ENCODE measurements around the gene IGF1R.

Gene IGF1R

DNA sequence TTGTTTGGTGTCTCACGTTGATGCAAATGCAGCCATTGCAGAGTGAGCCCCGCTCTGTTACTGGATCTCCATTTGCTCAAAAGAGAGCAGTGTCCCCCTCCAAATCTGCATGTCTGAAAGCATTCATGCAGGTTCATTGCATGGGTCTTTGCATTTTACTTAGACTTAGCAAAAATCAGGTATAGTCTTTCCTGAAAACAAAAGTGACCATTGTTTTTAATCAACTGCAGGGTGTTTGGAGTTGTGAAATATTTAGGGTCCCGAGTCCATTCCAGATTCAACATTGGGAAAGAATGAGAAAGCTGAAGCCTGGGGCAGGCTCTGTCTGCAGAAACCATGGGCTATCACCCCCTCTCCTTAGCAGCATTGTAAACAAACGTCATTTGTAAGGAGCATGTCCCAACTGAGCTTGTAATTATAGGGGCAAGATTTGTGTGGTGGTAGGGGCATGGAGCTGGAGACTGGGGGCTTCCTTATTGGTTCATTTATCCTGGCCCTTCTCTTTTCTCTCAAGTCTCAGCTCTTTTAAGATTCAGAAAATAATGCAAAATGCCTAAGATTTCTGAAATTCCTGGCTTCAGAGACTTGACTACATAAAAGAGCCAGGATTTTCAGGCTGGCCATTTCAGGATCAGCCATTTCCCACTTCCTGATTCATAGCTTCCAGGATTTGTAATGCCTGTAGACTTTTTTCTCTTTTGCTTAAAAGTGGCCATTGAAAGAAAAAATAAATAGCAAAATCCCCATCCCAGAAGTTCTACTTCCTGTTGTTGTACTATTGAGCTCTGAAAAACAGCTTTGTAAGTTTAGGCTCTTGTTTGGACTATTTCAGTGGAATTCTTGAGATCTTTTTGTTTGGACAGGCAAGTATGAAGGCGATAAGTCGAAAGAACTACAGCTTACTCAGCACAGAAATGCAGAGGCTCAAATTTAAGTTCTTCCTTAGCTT lies 23.0 kb downstream of the IGF1R start:
- DNase-seq (ENCODE audit: low read depth in 2 of 2), result no peak

- no peak for DNase-seq (ENCODE audit: low read depth in 2 of 2)
Observed at GRCh38 chr15:98673133-98673532, 24.8 kb downstream of the IGF1R start.

- DNase-seq (ENCODE audit: low read depth in 2 of 2), result no peak
Observed at GRCh38 chr15:98674336-98674735, 26.0 kb downstream of the IGF1R start.

GRCh38 chr15:98676586-98677270 lies 28.4 kb downstream of the IGF1R start:
- DNase-seq (ENCODE audit: low read depth in 2 of 2), result no peak

GRCh38 chr15:98677345-98678059 lies 29.2 kb downstream of the IGF1R start:
- no peak for DNase-seq (ENCODE audit: low read depth in 2 of 2)

DNA sequence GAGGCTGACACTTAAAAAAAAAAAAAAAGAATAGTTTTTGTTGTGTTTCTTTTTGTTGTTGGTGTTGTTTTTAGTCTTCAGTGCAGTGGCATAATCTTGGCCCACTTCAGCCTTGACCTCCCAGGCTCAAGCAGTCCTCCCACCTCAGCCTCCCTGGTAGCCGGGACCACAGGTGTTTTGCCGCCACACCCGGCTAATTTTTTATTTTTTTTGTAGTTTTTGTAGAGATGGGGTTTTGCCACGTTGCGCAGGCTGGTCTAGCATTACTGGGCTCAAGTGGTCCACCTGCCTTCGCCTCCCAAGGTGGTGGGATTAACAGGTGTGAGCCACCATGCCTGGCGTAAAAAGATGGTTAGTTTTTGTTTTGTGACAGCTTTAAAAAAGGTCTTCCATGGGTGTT lies 30.1 kb downstream of the IGF1R start:
- no peak for DNase-seq (ENCODE audit: low read depth in 2 of 2)

DNA sequence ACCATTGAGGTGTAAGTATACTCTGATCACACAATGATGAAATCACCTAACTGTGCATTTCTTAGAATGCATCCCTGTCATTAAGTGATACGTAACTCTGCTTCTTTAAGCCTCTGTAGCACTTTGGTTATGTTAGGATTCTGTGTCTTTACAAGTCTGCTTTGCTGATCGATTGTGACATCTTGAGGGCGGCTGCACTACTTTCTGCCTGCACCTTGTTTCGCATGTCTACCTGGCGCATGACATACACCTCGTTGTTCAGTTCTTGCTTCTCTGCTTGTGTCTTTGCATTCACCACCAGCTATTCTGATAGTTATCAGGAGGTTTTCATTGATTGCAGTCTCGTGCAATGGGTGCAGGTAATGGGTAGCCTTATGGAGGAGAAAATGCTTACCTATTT lies 32.7 kb downstream of the IGF1R start:
- no peak for DNase-seq (ENCODE audit: low read depth in 2 of 2)

GRCh38 chr15:98682992-98683701 lies 34.8 kb downstream of the IGF1R start:
- no peak for DNase-seq (ENCODE audit: low read depth in 2 of 2)

- DNase-seq (ENCODE audit: low read depth in 2 of 2), result no peak
Observed at GRCh38 chr15:98683831-98684230, 35.5 kb downstream of the IGF1R start.

- no peak for DNase-seq (ENCODE audit: low read depth in 2 of 2)
Observed at GRCh38 chr15:98684436-98684835, 36.1 kb downstream of the IGF1R start.

GRCh38 chr15:98684995-98685525 lies 36.7 kb downstream of the IGF1R start:
- DNase-seq (ENCODE audit: low read depth in 2 of 2), result no peak

- DNase-seq (ENCODE audit: low read depth in 2 of 2), result no peak
Observed at GRCh38 chr15:98686983-98687382, 38.6 kb downstream of the IGF1R start.

GRCh38 chr15:98689431-98689861 lies 41.1 kb downstream of the IGF1R start:
- DNase-seq (ENCODE audit: low read depth in 2 of 2), result no peak

GRCh38 chr15:98690272-98690950 lies 42.1 kb downstream of the IGF1R start:
- no peak for DNase-seq (ENCODE audit: low read depth in 2 of 2)

DNA sequence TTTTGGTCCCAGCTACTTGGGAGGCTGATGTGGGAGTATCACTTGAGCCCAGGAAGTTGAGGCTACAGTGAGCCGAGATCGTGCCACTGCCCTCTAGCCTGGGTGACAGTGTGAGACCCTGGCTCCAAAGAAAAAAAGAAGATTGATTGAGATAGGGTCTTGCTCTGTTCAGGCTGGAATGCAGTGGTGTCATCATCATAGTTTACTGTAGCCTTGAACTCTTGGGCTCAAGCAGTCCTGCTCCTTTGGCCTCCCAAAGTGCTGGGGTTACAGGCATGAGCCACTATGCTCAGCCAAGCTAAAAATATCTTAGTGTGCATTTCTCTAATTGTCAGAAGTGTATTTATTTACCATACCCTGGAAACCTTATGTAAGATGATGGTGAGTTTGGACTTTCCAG lies 43.9 kb downstream of the IGF1R start:
- DNase-seq (ENCODE audit: low read depth in 2 of 2), result no peak

DNA sequence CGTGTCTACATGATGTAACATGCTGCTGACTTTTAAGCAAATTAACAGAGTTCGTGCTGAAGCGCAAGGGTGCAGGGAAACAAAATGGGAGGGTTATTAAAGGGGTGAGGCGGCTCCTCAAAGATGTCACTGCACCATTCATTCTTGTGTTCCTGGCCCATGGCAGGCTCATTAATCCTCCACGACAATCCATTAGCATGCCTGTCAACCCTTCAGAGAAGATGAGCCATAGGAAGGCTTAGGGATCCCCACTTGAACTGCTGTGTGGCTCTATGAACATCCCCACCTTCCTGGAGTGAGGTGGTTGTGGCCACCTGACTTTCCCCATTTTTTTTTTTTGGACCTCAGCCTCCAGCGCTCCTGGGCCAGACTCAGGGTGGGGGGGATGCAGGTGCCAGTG lies 45.8 kb downstream of the IGF1R start:
- DNase-seq (ENCODE audit: low read depth in 2 of 2), result no peak

DNA sequence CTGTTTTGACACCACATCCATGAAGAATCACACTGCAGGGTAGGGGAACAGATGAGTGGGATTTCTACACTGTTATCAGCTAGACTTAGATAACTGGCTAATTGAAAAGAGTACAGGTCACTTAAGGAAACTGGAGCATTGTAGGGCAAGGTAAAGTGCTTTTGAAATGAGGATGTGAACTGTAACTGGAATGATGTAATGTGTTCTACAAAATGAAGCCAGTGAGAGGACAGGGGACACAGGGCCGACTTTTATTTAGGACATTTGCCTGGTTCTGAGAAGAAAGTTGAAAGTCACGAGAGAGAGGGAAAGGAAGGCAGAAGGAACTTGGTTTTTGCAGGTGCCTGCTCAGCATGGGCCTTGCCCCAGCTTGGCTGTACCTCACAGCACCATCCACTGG lies 50.5 kb downstream of the IGF1R start:
- DNase-seq (ENCODE audit: low read depth in 2 of 2), result no peak

GRCh38 chr15:98699591-98700424 lies 51.5 kb downstream of the IGF1R start:
- DNase-seq (ENCODE audit: low read depth in 2 of 2), result no peak

GRCh38 chr15:98700519-98700918 lies 52.2 kb downstream of the IGF1R start:
- DNase-seq (ENCODE audit: low read depth in 2 of 2), result no peak

DNA sequence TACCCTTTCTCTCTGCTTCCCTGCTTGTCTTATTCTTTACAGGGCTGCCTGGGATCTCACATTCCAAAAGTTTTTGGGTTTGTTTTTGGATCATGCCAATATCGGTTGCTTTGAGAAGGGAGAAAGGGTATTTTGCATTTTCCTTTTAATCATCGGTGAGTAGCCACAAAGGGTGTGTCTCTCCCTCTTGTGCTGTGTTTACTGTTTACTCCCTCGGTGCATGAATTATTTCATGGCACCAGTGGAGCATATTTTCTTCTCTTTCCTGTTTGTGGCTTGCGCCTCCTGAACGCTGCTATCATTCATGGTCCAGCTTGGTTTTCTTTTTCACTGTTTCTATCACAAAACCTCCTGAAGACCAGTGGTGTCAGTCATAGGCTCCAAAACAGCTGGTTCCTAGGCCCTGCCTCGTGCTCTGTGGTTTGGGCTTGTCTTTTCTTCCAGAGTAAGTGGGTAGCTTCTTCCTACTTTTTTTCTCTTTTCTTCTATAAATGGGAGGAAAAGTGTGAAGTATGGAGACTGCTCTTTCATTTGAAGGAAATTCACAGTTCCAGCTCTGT lies 54.9 kb downstream of the IGF1R start:
- DNase-seq (ENCODE audit: low read depth in 2 of 2), result no peak

Measured in stimulated activated CD4-positive, alpha-beta T cell treated with anti-CD3 and anti-CD28 coated beads, Interleukin-1b, Interleukin-23, amount 100 ng/mL, for 1 hour (primary cell).